GM23248 (cell line): ENCODE measurements around the gene STAT5A.

ENCODE experiments used
- EZH2 ChIP-seq: fragments of 200-600 bp; sonication (generic); IDR thresholded peaks from 2 replicates; pipeline ENCODE4 v1.6.1; 2018; ENCODE audit warnings: antibody characterized with exemption, mild to moderate bottlenecking; ENCODE audit not compliant: insufficient read depth, poor library complexity, severe bottlenecking
- EZH2phosphoT487 ChIP-seq: fragments of 200-600 bp; sonication (generic); IDR thresholded peaks from 2 replicates; pipeline ENCODE4 v1.6.1; 2018; ENCODE audit warnings: antibody characterized with exemption, moderate library complexity, mild to moderate bottlenecking, low read depth; ENCODE audit not compliant: insufficient read depth

DNA sequence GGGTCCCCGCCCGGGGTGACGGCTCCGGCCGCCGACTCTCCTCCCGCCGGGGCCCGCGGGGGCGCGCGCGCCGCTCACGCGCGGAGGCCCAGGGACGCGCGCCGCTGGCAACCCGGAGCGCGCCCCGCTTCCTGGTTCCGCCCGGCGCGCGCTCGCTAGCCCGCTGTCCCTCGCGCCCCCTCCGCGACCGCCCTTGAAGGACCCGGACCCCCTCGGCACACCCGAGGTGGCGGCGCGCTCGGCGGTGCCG is 12.0 kb upstream of the STAT5A start, which contains the start of gene STAT5B:
- TF ChIP-seq EZH2phosphoT487 (no peak), EZH2 (no peak)
